Stimulated activated CD8-positive, alpha-beta memory T cell treated with anti-CD3 and anti-CD28 coated beads, Interleukin-4, amount 100 ng/mL, for 48 hours (primary cell): ENCODE measurements around the gene CRYBB2.
"Not testable (repeated sequence)": the region's sequence is repeated elsewhere in the genome, so short reads cannot be mapped to it uniquely, and the experiment has no call there.

ENCODE experiments used
- DNase-seq: peaks from one replicate; pipeline ENCODE4 v3.0.0-alpha.2; 2020

CRYBB2 gene

GRCh38 chr22:25199731-25200520 lies 19.5 kb upstream of the CRYBB2 start, which contains the start of gene CRYBB3:
TSS of gene CRYBB3 (plus strand) at chr22:25199858. CDS start at chr22:25201397, 1,539 bp downstream.
- DNase-seq = no peak

- no peak for DNase-seq
These were observed 18.5 kb upstream of the CRYBB2 start for GRCh38 chr22:25200967-25201366.

GRCh38 chr22:25201557-25202273 lies 17.7 kb upstream of the CRYBB2 start:
- no peak for DNase-seq

DNA sequence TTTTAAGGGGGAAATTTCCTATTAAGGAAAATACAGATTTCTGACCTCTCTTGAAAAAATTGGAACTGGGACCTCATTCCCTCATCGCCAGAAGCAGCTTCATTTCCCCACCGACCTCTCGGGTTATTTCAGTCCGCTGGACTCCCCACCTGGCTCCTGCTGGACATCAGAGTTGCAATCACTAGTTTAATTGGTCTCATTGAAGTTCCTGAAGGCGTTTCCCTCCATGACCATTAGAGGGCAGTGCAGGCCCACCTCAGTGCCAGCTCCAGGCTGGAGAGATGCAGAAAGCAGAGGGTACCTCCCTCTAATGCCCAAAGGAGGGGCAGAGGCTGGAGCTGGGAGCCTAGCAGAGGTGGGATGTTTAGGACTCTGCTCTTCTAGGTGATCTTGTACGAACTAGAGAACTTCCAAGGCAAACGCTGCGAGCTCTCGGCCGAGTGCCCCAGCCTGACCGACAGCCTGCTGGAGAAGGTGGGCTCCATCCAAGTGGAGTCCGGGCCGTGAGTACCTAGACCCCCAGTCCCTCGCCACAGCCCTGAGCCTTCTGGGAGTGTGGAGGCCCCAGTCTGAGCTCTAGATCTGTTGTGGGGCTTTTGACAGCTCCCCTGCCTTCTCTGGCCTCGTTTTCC lies 17.0 kb upstream of the CRYBB2 start:
- DNase-seq = peak; percentile 76

- DNase-seq = no peak
These were observed 16.4 kb upstream of the CRYBB2 start for GRCh38 chr22:25203082-25203481.

GRCh38 chr22:25204547-25204946 lies 14.9 kb upstream of the CRYBB2 start:
- not testable (repeated sequence) for DNase-seq

- DNase-seq = no peak
These were observed 13.6 kb upstream of the CRYBB2 start for GRCh38 chr22:25205847-25206246.

DNA sequence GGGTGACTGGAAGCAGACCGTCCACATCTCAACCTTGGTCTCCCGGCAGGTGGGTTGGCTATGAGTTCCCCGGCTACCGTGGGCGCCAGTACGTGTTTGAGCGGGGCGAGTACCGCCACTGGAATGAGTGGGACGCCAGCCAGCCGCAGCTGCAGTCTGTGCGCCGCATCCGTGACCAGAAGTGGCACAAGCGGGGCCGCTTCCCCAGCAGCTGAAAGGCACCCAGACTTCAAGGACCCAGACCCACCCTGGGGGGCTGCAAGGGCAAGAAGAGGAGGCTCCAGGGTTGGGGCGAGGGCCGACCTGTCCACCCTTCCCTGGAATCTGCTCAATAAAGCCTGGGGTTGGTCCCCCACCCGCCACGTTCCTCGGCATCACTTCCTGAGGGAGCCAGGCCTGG lies 12.4 kb upstream of the CRYBB2 start:
- DNase-seq = no peak

DNA sequence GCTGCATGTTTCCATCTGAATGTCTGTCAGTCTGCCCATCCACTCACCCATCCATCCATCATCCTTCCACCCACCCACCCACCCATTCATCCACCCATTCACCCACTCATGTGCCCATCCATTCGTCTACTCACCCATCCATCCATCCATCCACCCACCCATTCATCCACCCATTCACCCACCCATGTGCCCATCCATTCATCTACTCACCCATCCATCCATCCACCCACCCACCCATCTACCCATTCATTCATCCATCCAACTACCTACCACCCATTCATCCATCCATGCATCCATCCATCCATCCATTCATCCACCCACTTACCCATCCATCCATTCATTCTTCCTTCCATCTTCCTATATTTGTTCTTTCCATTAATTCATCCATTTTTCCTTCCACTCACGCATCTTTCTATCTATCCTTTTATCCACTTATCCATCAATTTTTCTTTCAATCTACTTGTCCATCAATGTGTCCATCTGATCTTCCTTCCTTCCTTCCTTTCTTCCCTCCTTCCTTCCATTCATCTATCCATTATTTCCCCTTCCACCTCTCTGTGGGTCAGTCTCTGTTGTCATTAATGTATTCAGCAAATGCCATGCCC lies 11.8 kb upstream of the CRYBB2 start:
- DNase-seq = no peak

DNA sequence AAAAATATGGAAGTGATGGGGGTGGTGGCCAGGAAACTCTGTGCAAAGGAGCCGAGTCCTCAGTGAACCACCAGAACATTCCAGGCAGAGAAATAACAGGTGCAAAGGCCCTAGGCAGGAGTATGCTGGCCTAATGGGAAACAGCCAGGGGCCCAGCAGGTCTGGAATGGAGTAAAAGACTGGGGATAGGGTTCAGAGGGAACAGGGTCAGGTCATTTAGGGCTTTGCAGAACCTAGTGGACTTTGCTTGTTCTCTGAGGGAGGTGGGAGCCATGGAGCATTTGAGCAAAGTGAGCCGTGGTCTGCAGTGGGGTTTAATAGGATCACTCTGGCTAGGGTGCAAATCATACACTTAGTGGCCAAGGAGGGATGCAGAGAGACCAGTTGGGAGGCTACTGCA lies 11.1 kb upstream of the CRYBB2 start:
- DNase-seq = no peak

GRCh38 chr22:25208743-25209505 lies 10.5 kb upstream of the CRYBB2 start:
- DNase-seq = no peak

GRCh38 chr22:25210793-25211192 lies 8.6 kb upstream of the CRYBB2 start:
- no peak for DNase-seq

DNA sequence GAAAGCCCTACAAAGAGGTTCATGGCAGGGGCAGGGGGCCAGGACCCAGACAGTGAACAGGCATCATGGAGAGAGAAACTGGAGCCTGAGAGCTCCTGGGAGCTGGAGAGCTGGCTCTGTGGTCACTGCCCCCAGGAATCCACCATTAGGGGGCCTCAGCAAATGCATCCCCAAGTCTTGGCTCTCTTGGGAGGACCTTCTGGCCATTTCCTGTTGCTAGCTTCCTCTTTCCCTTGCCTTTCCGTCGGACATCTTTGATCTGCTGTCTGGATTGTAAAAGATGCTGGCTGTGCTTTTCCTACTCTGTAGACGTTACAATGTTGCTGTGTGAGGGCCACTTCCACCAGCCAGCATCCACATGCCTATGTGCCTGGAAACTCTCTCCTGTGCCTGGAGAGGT lies 7.1 kb upstream of the CRYBB2 start:
- DNase-seq = no peak

DNA sequence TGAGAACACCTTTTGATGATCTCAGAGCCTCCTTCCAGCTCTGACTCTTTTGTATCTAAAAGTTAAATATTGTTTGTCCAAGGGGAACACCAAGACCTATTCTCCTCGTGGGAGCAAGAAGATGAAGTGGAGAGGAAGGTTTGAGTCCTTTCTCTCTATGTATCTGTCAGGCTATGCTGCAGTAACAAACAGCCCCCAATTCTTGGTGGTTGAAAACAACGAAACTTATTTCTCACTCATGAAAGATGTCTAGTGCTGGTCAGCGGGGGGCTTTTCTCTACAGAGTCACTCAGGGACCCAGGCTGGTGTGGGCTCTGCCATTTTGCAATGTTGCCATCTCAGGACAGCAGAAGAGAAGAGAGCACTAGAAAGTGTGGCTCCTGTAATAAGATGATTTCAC lies 6.2 kb upstream of the CRYBB2 start:
- no peak for DNase-seq

GRCh38 chr22:25216230-25216629 lies 3.2 kb upstream of the CRYBB2 start:
- DNase-seq = no peak

DNA sequence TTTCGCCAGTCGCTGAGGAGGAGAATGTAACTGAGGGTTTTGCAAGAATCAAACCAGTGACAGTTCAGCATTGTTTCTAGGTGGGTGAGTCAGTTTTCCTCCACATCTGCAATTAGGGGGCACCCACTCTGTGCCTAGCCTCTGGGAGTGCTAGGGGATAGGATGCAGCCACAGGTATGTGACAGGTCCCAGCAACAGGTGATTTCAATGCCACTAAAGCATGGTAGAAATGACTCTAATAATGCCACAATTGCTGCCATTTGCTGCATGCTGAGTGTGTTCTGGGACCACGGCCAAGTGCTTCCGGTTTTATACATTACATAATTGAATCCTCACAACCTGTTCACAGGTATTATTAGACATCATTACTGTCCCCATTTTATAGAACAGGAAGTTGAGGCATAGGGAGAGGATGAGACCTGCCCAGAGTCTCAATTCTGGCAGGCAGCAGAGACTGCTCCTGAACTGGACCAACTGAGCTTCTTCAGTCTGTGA lies 556 bp downstream of the CRYBB2 start:
- DNase-seq = no peak

DNA sequence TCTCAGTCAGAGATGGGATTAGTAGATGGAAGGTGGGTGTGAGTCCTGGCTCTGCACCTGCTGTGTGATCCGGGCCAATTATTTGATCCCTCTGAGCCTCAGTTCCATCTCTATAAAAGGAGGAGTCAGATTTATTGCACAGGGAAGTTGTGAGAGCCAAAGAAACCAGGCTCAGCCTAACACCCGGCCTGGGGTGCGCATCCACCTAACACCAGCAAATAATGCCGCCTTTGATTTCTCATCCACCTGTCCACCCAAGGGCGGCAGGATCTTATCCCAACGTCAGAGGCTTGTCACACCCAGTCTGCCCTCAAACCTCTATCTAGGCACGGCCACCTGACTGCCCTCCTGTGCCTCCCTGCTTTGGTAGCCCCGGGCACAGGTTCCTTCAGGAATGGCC lies 2.4 kb downstream of the CRYBB2 start:
- DNase-seq = no peak

GRCh38 chr22:25223269-25223850 lies 3.9 kb downstream of the CRYBB2 start:
- DNase-seq = no peak

- no peak for DNase-seq
These were observed 9.4 kb downstream of the CRYBB2 start for GRCh38 chr22:25228822-25229221.

DNA sequence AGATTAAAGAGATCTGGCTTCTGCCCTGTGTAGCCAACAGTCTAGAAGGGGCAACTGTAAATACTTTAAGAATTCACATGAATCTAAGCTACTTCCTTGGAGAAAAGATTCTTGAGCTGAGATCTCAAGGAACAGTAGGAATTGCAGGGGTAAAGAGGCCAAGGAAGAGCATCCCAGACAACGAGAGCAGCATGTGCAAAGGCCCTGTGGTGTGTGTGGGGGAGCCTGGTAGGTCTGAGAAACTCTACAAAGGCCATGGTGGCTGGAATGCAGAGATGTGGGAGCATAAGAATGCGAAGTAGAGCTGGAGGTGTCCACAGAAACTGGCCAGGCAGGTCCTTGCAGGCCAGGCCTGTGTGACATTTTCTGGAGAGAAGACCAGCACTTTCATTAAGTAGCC lies 11.3 kb downstream of the CRYBB2 start:
- not testable (repeated sequence) for DNase-seq

GRCh38 chr22:25232301-25232700 lies 12.9 kb downstream of the CRYBB2 start:
- DNase-seq = no peak

GRCh38 chr22:25233706-25234105 lies 14.3 kb downstream of the CRYBB2 start:
- not testable (repeated sequence) for DNase-seq
